ENCODE measurements around the gene UQCC5. TPM values are rescaled to one million over a fixed set of nuclear protein-coding genes. Genes with fewer than 3 reads are reported as not detected.
"Not testable (repeated sequence)": the region's sequence is repeated elsewhere in the genome, so short reads cannot be mapped to it uniquely, and the experiment has no call there.

UQCC5 gene
- total RNA-seq, 2 experiments from 2014 or later: 2.8 to 8.3 TPM

DNA sequence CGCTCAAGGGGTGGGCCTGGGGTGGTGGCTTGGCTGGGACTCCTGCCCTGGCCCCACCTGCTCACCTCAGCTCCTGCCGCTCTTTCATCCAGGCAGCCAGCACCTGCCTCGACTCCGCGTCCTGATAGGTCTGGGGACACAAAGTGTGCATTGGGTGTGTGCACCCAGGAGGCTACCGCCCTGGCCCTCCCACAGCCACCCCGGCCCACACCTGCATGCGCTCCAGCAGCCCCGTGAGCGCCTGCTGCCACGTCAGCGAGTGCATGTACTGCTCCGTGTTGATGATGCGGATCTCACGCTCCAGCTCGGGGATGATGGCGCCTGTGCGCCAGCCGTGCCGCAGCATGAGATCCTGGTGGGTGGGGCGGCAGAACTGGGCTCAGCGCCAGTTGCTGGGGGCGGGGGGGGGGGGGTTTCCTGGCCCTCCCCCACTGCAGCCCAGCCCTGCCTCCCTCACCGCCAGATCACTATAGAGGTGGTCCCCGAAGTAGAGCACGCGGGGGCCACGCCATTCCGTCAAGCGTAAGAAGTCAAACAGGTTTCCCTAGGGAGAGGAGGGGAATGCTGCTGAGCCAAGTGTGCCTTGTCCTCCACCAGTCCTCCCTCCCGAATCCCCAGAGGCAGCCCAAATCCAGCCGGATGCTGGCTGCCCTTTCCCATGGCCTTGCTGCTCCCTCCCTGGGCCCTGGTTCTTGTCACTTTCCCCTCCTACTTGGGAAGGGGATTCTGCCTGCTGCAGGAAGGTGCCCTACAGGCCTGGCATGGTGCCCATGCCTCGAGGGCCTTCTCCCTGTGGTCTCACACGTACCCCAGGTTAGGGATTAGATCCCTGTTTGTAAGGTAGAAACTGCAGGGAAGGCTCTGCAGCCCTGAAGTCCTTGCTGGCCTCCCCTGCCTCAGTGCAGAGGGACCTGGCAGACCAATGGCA is 11.4 kb upstream of the UQCC5 start:
- ChIA-PET CTCF (no interaction called here), POLR2A (no interaction called here)
- DNase-seq: peak in 1 of 14 experiments; percentile 4

DNA sequence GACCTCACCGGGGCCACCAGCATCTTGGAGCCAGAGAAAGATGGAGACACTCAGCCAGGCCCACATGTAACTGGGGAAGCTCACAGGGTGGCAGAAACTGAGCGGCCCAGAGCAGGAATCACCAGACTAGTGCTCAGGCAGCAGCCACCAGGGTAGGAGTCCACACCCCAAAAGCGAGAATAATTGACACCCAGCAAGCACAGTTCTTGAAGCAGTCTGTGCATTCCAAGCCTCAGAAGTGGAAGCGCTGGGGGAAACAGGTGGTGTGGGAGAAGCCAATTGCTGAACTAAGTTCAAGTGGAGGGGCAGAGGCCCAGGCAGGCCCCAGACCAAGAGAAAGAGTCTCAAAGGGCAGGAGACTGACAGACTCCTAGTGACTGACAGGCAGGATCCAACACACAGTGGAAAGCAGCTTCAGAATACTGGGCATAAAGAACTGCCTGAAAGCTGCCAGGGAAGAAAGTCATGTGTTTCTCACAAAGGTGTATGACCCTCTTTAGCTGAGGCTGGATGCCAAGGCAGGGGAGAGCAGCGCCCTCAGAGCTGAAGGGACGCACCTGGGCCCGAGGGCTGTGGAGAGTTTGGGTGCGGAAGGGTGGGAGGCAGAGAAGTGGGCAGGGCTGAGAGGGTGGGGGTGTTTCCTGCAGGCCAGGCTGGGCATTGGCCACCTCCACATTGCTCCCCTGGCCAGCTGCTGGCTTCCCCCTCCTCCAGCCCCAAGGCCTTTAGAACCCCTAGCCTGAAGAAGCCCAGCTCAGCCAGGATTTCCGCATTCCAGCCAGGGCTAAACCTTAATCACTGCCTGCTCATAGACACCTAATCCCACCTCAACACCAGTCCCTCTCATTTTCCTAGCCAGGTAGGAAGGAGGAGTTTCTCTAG is 10.5 kb upstream of the UQCC5 start:
- Histone ChIP-seq H3K27ac (ENCODE audit: low read depth in 1 of 2, low read length in 2 of 2) (no peak overlapping the region), H3K27me3 (ENCODE audit: control insufficient read depth in 1 of 2, insufficient read depth in 2 of 2, low read length in 2 of 2) (no peaks in the 10 kb centered on the region), H3K4me1 (ENCODE audit: insufficient read depth, low read length) (no peaks in the 10 kb centered on the region), H3K9me3 (ENCODE audit: control insufficient read depth in 1 of 2, insufficient read depth in 1 of 2, low read length in 2 of 2) (no peaks in the 10 kb centered on the region), H3K36me3 (ENCODE audit: insufficient read depth, low read length) (no peaks in the 10 kb centered on the region), H3K4me3 (ENCODE audit: low read length) (no peak overlapping the region)
- Mint-ChIP-seq H3K36me3 (ENCODE audit: low read depth) (no peaks in the 10 kb centered on the region), H3K27ac (no peak overlapping the region), H3K4me3 (no peak overlapping the region), H3K4me1 (ENCODE audit: low read depth) (no peaks in the 10 kb centered on the region), H3K9me3 (no peaks in the 10 kb centered on the region), H3K27me3 (no peaks in the 10 kb centered on the region)
- TF ChIP-seq, protein P1, sequence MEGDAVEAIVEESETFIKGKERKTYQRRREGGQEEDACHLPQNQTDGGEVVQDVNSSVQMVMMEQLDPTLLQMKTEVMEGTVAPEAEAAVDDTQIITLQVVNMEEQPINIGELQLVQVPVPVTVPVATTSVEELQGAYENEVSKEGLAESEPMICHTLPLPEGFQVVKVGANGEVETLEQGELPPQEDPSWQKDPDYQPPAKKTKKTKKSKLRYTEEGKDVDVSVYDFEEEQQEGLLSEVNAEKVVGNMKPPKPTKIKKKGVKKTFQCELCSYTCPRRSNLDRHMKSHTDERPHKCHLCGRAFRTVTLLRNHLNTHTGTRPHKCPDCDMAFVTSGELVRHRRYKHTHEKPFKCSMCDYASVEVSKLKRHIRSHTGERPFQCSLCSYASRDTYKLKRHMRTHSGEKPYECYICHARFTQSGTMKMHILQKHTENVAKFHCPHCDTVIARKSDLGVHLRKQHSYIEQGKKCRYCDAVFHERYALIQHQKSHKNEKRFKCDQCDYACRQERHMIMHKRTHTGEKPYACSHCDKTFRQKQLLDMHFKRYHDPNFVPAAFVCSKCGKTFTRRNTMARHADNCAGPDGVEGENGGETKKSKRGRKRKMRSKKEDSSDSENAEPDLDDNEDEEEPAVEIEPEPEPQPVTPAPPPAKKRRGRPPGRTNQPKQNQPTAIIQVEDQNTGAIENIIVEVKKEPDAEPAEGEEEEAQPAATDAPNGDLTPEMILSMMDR (IDR thresholded peaks at IDR 0.05): no peak
- ATAC-seq (ENCODE audit: poor library complexity) (no peak), DNase-seq (peak in 1 of 14 experiments; percentile 1)
- ChIA-PET CTCF (interaction anchor here (0.6 kb wide), 1 partner anchor 113 kb away, joined by 3 read pairs; no protein-coding TSS in a partner anchor), POLR2A (interaction anchor here (1.2 kb wide), 1 partner anchor 10 kb away, joined by 4 read pairs; the partner anchor contains the start of gene UQCC5)
- intact Hi-C loops (cut with DNase I, micrococcal nuclease): no loop called here

More for the DNA sequence above, 11.4 kb upstream of the UQCC5 start:
- no peaks in the 10 kb centered on the region for H3K36me3 ChIP-seq (ENCODE audit: insufficient read depth, low read length)
- H3K4me1 Mint-ChIP-seq (ENCODE audit: low read depth): no peaks in the 10 kb centered on the region
- no peaks in the 10 kb centered on the region for H3K27me3 Mint-ChIP-seq
- no peak for ATAC-seq (ENCODE audit: poor library complexity)
- TF ChIP-seq, protein P1 (IDR thresholded peaks at IDR 0.05): no peak
- intact Hi-C loops (cut with DNase I, micrococcal nuclease): no loop called here
- no peak overlapping the region for H3K4me3 ChIP-seq (ENCODE audit: low read length)
- no peak overlapping the region for H3K27ac ChIP-seq (ENCODE audit: low read depth in 1 of 2, low read length in 2 of 2)
- H3K4me3 Mint-ChIP-seq: no peak overlapping the region
- no peaks in the 10 kb centered on the region for H3K4me1 ChIP-seq (ENCODE audit: insufficient read depth, low read length)
- no peaks in the 10 kb centered on the region for H3K9me3 Mint-ChIP-seq
- H3K9me3 ChIP-seq (ENCODE audit: control insufficient read depth in 1 of 2, insufficient read depth in 1 of 2, low read length in 2 of 2): no peaks in the 10 kb centered on the region
- H3K27ac Mint-ChIP-seq: no peak overlapping the region
- H3K36me3 Mint-ChIP-seq (ENCODE audit: low read depth): no peaks in the 10 kb centered on the region
- H3K27me3 ChIP-seq (ENCODE audit: control insufficient read depth in 1 of 2, insufficient read depth in 2 of 2, low read length in 2 of 2): no peaks in the 10 kb centered on the region

DNA sequence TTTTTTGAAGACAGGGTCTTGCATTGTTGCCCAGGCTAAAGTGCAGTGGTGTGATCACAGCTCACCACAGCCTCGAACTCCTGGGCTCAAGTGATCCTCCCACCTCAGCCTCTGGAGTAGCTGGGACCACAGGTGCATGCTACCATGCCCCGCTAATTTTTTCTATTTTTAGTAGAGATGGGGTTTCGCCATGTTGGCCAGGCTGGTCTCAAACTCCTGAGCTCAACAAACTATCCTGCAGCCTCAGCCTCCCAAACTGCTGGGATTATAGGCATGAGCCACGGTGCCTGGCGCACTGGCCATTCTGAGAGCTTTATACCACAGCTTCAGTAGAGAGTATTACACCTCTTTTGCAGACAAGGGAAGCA is 9.8 kb upstream of the UQCC5 start:
- H3K27me3 Mint-ChIP-seq; H3K27ac Mint-ChIP-seq; H3K9me3 ChIP-seq (ENCODE audit: control insufficient read depth in 1 of 2, insufficient read depth in 1 of 2, low read length in 2 of 2); H3K9me3 Mint-ChIP-seq; H3K4me3 Mint-ChIP-seq; H3K27me3 ChIP-seq (ENCODE audit: control insufficient read depth in 1 of 2, insufficient read depth in 2 of 2, low read length in 2 of 2); intact Hi-C loops (cut with DNase I, micrococcal nuclease); H3K36me3 ChIP-seq (ENCODE audit: insufficient read depth, low read length); H3K4me1 Mint-ChIP-seq (ENCODE audit: low read depth); H3K36me3 Mint-ChIP-seq (ENCODE audit: low read depth); DNase-seq; H3K4me1 ChIP-seq (ENCODE audit: insufficient read depth, low read length); ATAC-seq (ENCODE audit: poor library complexity); H3K4me3 ChIP-seq (ENCODE audit: low read length); H3K27ac ChIP-seq (ENCODE audit: low read depth in 1 of 2, low read length in 2 of 2): not testable (repeated sequence)
- CTCF ChIA-PET: interaction anchor here (0.6 kb wide), 1 partner anchor 113 kb away, joined by 3 read pairs; no protein-coding TSS in a partner anchor
- POLR2A ChIA-PET: interaction anchor here (1.2 kb wide), 1 partner anchor 10 kb away, joined by 4 read pairs; the partner anchor contains the start of gene UQCC5

Data from CD4-positive, alpha-beta T cell (primary cell).